ENCODE results near the gene RPRD1B. TPM values are rescaled to one million over a fixed set of nuclear protein-coding genes. Genes with fewer than 3 reads are reported as not detected.
A peak's percentile ranks its signal among the peaks of the same experiment; 100 is the strongest.
"Not testable (repeated sequence)": the region's sequence is repeated elsewhere in the genome, so short reads cannot be mapped to it uniquely, and the experiment has no call there.

Gene RPRD1B
- total RNA-seq, 4 donors from 2014 or later: 44.5 to 55.4 (median 52.4) TPM

GRCh38 chr20:38104285-38104684, 70.7 kb downstream of the RPRD1B start:
- Histone ChIP-seq H3K9me3 (no peaks in the 10 kb centered on the region), H3K27me3 (no peaks in the 10 kb centered on the region), H3K36me3 (no peaks in the 10 kb centered on the region), H3K27ac (no peak overlapping the region), H3K4me1 (peaks cover 0 to 13% (median 0%) of the 10 kb centered on the region in 4 donors), H3K4me3 (no peak overlapping the region)
- no peak for DNase-seq
- TF ChIP-seq CTCF (IDR thresholded peaks at IDR 0.05) (no peak), POLR2A (IDR thresholded peaks at IDR 0.05) (no peak)

DNA sequence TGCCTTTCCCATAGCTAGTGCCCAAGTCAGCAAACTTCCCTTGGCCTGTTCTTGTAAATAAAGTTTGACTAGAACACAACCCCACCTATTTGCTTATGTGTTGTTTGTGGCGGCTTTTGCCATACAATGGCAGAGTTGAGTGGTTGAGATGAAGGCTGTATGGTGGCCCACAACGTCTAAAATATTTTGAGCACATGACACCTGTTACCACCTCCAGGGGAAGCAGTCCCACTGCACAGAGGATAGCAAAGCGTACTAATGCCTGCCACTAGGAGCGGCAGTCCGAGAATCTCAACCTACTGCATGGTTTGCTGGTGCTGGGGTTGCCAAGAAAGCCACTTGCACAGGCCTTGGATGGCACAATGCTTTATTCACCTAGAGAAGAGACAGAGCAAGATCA, 72.9 kb downstream of the RPRD1B start:
- no peaks in the 10 kb centered on the region for H3K36me3 ChIP-seq
- TF ChIP-seq CTCF (IDR thresholded peaks at IDR 0.05) (no peak), POLR2A (IDR thresholded peaks at IDR 0.05) (no peak)
- H3K9me3 ChIP-seq: no peaks in the 10 kb centered on the region
- no peak overlapping the region for H3K27ac ChIP-seq
- peak in 1 of 3 donors; percentile 19 for DNase-seq
- no peak overlapping the region for H3K4me3 ChIP-seq
- peaks cover 0 to 32% (median 3%) of the 10 kb centered on the region in 4 donors for H3K4me1 ChIP-seq
- no peaks in the 10 kb centered on the region for H3K27me3 ChIP-seq

GRCh38 chr20:38107386-38107785, 73.8 kb downstream of the RPRD1B start:
- peaks cover 0 to 33% (median 3%) of the 10 kb centered on the region in 4 donors for H3K4me1 ChIP-seq
- DNase-seq, H3K4me3 ChIP-seq, H3K36me3 ChIP-seq, H3K27me3 ChIP-seq, H3K9me3 ChIP-seq, H3K27ac ChIP-seq: not testable (repeated sequence)

DNA sequence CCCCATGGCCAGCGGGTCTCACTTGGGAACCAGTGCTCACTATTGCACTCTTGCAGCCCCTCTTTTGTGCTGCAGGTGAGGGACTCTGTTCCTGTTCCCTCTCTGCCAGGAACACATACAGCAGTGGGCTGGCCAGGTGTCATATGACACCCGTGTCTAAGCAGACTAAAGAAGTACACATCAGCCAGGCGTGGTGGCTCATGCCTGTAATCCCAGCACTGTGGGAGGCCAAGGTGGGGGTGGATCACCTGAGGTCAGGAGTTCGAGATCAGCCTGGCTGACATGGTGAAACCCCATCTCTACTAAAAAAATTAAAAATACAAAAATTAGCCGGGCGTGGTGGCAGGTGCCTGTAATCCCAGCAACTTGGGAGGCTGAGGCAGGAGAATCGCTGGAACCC, 74.4 kb downstream of the RPRD1B start:
- not testable (repeated sequence) for H3K36me3 ChIP-seq, H3K4me3 ChIP-seq, H3K27me3 ChIP-seq, H3K9me3 ChIP-seq
- H3K4me1 ChIP-seq: peaks cover 0 to 33% (median 3%) of the 10 kb centered on the region in 4 donors
- DNase-seq: peak in 1 of 3 donors; percentile 33
- H3K27ac ChIP-seq: peak overlapping the region in 2 of 4 donors; percentile 46 to 86

DNA sequence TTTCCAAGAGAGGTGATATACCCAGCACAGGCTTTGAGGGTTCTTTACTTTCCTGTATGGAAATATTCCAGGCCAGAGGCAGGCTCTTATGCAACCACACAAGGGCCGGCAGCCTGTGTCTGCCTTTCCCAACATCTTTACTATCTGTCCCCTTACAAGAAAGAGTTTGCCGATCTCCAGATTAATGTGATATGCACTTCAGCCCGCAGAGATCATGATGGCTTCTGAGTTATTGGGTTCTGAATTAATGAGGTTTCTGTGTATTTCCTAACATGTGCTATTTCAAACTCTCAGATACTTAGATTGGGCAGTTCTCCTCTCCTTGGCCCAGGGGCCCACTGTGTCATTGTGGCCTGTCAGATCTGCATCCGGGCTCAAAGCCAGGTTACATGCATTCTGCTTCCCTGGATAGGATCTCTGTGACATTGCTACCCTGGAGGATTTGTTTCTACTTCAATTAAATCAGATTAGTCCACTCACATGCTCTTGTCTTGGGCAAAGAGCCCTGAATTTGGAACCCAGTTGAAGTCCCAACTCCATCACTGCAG, 75.0 kb downstream of the RPRD1B start:
- Histone ChIP-seq H3K4me3 (no peak overlapping the region), H3K27ac (peak overlapping the region in 3 of 4 donors; percentile 46 to 86 (median 85)), H3K4me1 (peaks cover 0 to 33% (median 3%) of the 10 kb centered on the region in 4 donors), H3K9me3 (no peaks in the 10 kb centered on the region), H3K27me3 (no peaks in the 10 kb centered on the region), H3K36me3 (no peaks in the 10 kb centered on the region)
- DNase-seq: peak in 1 of 3 donors; percentile 44
- no peak for TF ChIP-seq CTCF (IDR thresholded peaks at IDR 0.05)
- no peak for TF ChIP-seq POLR2A (IDR thresholded peaks at IDR 0.05)

DNA sequence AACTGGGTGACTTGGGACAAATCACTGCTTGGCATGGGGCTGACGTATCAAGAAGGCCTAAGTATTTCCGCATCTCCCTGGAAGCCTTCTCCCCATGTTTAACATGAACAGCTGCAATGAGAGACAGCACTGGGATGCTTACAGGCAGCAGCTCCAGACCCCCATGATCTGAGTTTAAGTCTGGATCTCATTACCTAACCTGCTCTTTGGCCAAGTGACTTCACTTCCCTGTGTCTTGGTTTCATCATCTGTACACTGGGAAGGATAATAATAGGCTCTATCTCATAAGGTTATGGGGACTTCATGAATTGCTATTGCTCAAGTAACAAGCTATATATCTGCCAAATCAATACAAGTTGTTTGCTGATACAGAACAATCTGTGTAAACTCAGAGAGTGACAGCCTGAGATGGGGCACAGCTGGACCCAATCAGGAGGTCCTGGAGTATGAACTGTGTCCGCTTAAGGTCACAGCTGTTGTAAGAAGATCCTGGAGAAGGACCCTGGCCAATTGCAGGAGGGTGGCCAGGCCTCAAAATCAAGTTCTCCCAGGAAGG, 75.5 kb downstream of the RPRD1B start:
- Histone ChIP-seq H3K27me3 (no peaks in the 10 kb centered on the region), H3K4me3 (no peak overlapping the region), H3K27ac (peak overlapping the region; percentile 39 to 86 (median 66)), H3K4me1 (peaks cover 0 to 33% (median 3%) of the 10 kb centered on the region in 4 donors), H3K36me3 (no peaks in the 10 kb centered on the region), H3K9me3 (no peaks in the 10 kb centered on the region)
- no peak for TF ChIP-seq CTCF (IDR thresholded peaks at IDR 0.05)
- no peak for TF ChIP-seq POLR2A (IDR thresholded peaks at IDR 0.05)
- peak in 1 of 3 donors; percentile 79 for DNase-seq

All from Peyer's patch (tissue), 4 donors.